ENCODE measurements around the gene PRDM8.

Gene PRDM8

GRCh38 chr4:80201252-80202151 lies 4.2 kb downstream of the PRDM8 start:
- DNase-seq (ENCODE audit: low spot score) = peak; percentile 59

GRCh38 chr4:80202190-80202711 lies 4.9 kb downstream of the PRDM8 start:
- DNase-seq (ENCODE audit: low spot score) = peak; percentile 71

- DNase-seq (ENCODE audit: low spot score) = peak; percentile 58
Observed at GRCh38 chr4:80202741-80203553, 5.6 kb downstream of the PRDM8 start.

GRCh38 chr4:80204433-80205011 lies 7.2 kb downstream of the PRDM8 start:
- no peak for DNase-seq (ENCODE audit: low spot score)

GRCh38 chr4:80206111-80206510 lies 8.8 kb downstream of the PRDM8 start:
- no peak for DNase-seq (ENCODE audit: low spot score)

- DNase-seq (ENCODE audit: low spot score) = no peak
Observed at GRCh38 chr4:80206521-80207171, 9.3 kb downstream of the PRDM8 start.

- DNase-seq (ENCODE audit: low spot score) = no peak
Observed at GRCh38 chr4:80207172-80207583, 9.9 kb downstream of the PRDM8 start.

- no peak for DNase-seq (ENCODE audit: low spot score)
Observed at GRCh38 chr4:80207664-80208063, 10.4 kb downstream of the PRDM8 start.

- DNase-seq (ENCODE audit: low spot score) = no peak
Observed at GRCh38 chr4:80208610-80209339, 11.5 kb downstream of the PRDM8 start.

- no peak for DNase-seq (ENCODE audit: low spot score)
Observed at GRCh38 chr4:80209340-80209701, 12.0 kb downstream of the PRDM8 start.

- DNase-seq (ENCODE audit: low spot score) = no peak
Observed at GRCh38 chr4:80210549-80210948, 13.2 kb downstream of the PRDM8 start.

- no peak for DNase-seq (ENCODE audit: low spot score)
Observed at GRCh38 chr4:80213117-80213815, 16.0 kb downstream of the PRDM8 start.

- DNase-seq (ENCODE audit: low spot score) = peak; percentile 9
Observed at GRCh38 chr4:80215449-80216052, 18.2 kb downstream of the PRDM8 start.

GRCh38 chr4:80216100-80216761 lies 18.9 kb downstream of the PRDM8 start:
- DNase-seq (ENCODE audit: low spot score) = no peak

GRCh38 chr4:80219301-80220025 lies 22.2 kb downstream of the PRDM8 start:
- no peak for DNase-seq (ENCODE audit: low spot score)

GRCh38 chr4:80220711-80221110 lies 23.4 kb downstream of the PRDM8 start:
- DNase-seq (ENCODE audit: low spot score) = no peak

- no peak for DNase-seq (ENCODE audit: low spot score)
Observed at GRCh38 chr4:80221161-80221560, 23.9 kb downstream of the PRDM8 start.

GRCh38 chr4:80225595-80225994 lies 28.3 kb downstream of the PRDM8 start:
- no peak for DNase-seq (ENCODE audit: low spot score)

- DNase-seq (ENCODE audit: low spot score) = no peak
Observed at GRCh38 chr4:80226094-80226493, 28.8 kb downstream of the PRDM8 start.

Data from CD4-positive, alpha-beta T cell treated with Interleukin-6 at 100 ng/mL for 8 hours (primary cell).